ENCODE measurements around the gene MICAL2.

DNA sequence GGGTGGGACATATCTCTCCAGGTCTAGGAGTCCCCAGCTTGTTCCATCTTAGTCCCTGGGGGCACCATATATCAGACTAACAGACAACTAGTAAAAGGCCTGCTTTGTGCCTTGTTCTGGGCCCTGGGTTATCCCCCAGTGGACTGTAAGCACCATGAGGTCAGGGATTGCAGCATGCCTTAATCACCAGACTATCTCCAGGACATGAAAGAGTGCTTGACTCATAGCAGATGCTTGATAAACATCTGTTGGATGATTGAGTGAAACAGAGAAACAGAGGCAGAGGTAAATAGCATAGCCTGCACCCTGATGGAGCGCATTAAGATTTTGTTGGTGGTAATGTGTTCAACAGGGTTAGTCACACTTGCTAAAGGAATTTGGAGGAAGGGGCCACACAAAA, 94.1 kb downstream of the MICAL2 start:
- TF ChIP-seq, protein P1, sequence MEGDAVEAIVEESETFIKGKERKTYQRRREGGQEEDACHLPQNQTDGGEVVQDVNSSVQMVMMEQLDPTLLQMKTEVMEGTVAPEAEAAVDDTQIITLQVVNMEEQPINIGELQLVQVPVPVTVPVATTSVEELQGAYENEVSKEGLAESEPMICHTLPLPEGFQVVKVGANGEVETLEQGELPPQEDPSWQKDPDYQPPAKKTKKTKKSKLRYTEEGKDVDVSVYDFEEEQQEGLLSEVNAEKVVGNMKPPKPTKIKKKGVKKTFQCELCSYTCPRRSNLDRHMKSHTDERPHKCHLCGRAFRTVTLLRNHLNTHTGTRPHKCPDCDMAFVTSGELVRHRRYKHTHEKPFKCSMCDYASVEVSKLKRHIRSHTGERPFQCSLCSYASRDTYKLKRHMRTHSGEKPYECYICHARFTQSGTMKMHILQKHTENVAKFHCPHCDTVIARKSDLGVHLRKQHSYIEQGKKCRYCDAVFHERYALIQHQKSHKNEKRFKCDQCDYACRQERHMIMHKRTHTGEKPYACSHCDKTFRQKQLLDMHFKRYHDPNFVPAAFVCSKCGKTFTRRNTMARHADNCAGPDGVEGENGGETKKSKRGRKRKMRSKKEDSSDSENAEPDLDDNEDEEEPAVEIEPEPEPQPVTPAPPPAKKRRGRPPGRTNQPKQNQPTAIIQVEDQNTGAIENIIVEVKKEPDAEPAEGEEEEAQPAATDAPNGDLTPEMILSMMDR (IDR thresholded peaks at IDR 0.05 in 4 of 5, conservative IDR thresholded peaks at IDR 0.05 in 1 of 5): no peak
- TF ChIP-seq POLR2A (IDR thresholded peaks at IDR 0.05): no peak

Measured in gastrocnemius medialis (tissue), 4 donors.